OCI-LY1 (cell line): ENCODE results near the gene BFSP1.

Experiments used
- H2AFZ ChIP-seq: fragments of 200-600 bp; sonication (generic), shearing (Covaris generic); 2 replicates; pipeline ENCODE4 v1.6.0; 2014; ENCODE audit warnings: antibody characterized with exemption, mild to moderate bottlenecking, low read length
- H3F3A ChIP-seq: fragments of 200-600 bp; sonication (generic), shearing (Covaris generic); 2 replicates; pipeline ENCODE4 v1.6.0; 2014; ENCODE audit warnings: mild to moderate bottlenecking, antibody characterized with exemption, low read length, moderate library complexity; ENCODE audit not compliant: insufficient read depth
- H3K27ac ChIP-seq: fragments of 200-600 bp; sonication (generic); 2 replicates; pipeline ENCODE4 v1.5.1; 2014; ENCODE audit warnings: low read length, mixed run types, mild to moderate bottlenecking, low read depth; ENCODE audit not compliant: poor library complexity, severe bottlenecking
- H3K27me3 ChIP-seq: fragments of 200-600 bp; sonication (generic); 2 replicates; pipeline ENCODE4 v1.6.0; 2014; ENCODE audit warnings: antibody characterized with exemption, mild to moderate bottlenecking, low read length, moderate library complexity; ENCODE audit not compliant: insufficient read depth
- H3K36me3 ChIP-seq: fragments of 200-600 bp; sonication (generic); 2 replicates; pipeline ENCODE4 v1.6.1; 2014; ENCODE audit warnings: mild to moderate bottlenecking, antibody characterized with exemption, low read length, moderate library complexity, mixed read lengths; ENCODE audit not compliant: insufficient read depth
- H3K4me1 ChIP-seq: fragments of 200-600 bp; sonication (generic); 2 replicates; pipeline ENCODE4 v1.5.1; 2014; ENCODE audit warnings: mild to moderate bottlenecking, low read length, moderate library complexity; ENCODE audit not compliant: insufficient read depth, severe bottlenecking
- H3K4me2 ChIP-seq: fragments of 200-600 bp; sonication (generic), shearing (Covaris generic); 2 replicates; pipeline ENCODE4 v1.6.1; 2014; ENCODE audit warnings: low read length
- H3K4me3 ChIP-seq: fragments of 200-600 bp; sonication (generic); 2 replicates; pipeline ENCODE4 v1.5.1; 2014; ENCODE audit warnings: low read length, low read depth, mild to moderate bottlenecking, mixed read lengths; ENCODE audit not compliant: poor library complexity, severe bottlenecking
- H3K79me2 ChIP-seq: fragments of 200-600 bp; shearing (Covaris generic); 2 replicates; pipeline ENCODE4 v1.6.1; 2016; ENCODE audit warnings: mixed run types, low read length, mixed read lengths; ENCODE audit not compliant: insufficient read depth
- H3K9ac ChIP-seq: fragments of 200-600 bp; sonication (generic), shearing (Covaris generic); 2 replicates; pipeline ENCODE4 v1.6.1; 2014; ENCODE audit warnings: mild to moderate bottlenecking, low read length, mixed read lengths
- H3K9me2 ChIP-seq: fragments of 200-600 bp; sonication (generic), shearing (Covaris generic); 2 replicates; pipeline ENCODE4 v1.6.1; 2014; ENCODE audit warnings: low read depth, mild to moderate bottlenecking, low read length, mixed read lengths
- H3K9me3 ChIP-seq: fragments of 200-600 bp; shearing (Covaris generic); 2 replicates; pipeline ENCODE4 v1.6.1; 2014; ENCODE audit warnings: low read length, mixed read lengths
- H4K20me1 ChIP-seq: fragments of 200-600 bp; sonication (generic), shearing (Covaris generic); 2 replicates; pipeline ENCODE4 v1.6.0; 2016; ENCODE audit warnings: mild to moderate bottlenecking, low read length; ENCODE audit not compliant: insufficient read depth
- CTCF ChIP-seq: fragments of 200-600 bp; sonication (generic), shearing (Covaris generic); IDR thresholded peaks from 2 replicates; pipeline ENCODE4 v1.5.1; 2017; ENCODE audit warnings: mild to moderate bottlenecking, antibody characterized with exemption, low read length, moderate library complexity, mixed read lengths
- EZH2 ChIP-seq: fragments of 200-600 bp; sonication (generic), shearing (Covaris generic); IDR thresholded peaks from 2 replicates; pipeline ENCODE4 v1.8.0; 2017; ENCODE audit warnings: borderline replicate concordance, mixed run types, mild to moderate bottlenecking, antibody characterized with exemption, low read length, moderate library complexity, mixed read lengths

Gene BFSP1

GRCh38 chr20:17557675-17558006 is 26.5 kb upstream of the BFSP1 start:
- no peaks in the 10 kb centered on the region for H3K9me2 ChIP-seq
- H3K4me1 ChIP-seq: no peaks in the 10 kb centered on the region
- H3K9ac ChIP-seq: no peak overlapping the region
- no peak overlapping the region for H2AFZ ChIP-seq
- no peaks in the 10 kb centered on the region for H3K79me2 ChIP-seq
- H3K4me3 ChIP-seq: no peak overlapping the region
- TF ChIP-seq CTCF (no peak), EZH2 (no peak)
- H4K20me1 ChIP-seq: no peaks in the 10 kb centered on the region
- H3K9me3 ChIP-seq: no peaks in the 10 kb centered on the region
- no peak overlapping the region for H3K27ac ChIP-seq
- H3F3A ChIP-seq: no peaks in the 10 kb centered on the region
- no peaks in the 10 kb centered on the region; the same call in 1 of the 2 replicates for H3K27me3 ChIP-seq
- no peaks in the 10 kb centered on the region for H3K36me3 ChIP-seq
- H3K4me2 ChIP-seq: no peak overlapping the region

GRCh38 chr20:17556837-17557674 is 25.9 kb upstream of the BFSP1 start:
- no peaks in the 10 kb centered on the region for H3K79me2 ChIP-seq
- H2AFZ ChIP-seq: no peak overlapping the region
- no peaks in the 10 kb centered on the region for H3K9me2 ChIP-seq
- H3K4me1 ChIP-seq: no peaks in the 10 kb centered on the region
- H3K4me3 ChIP-seq: no peak overlapping the region
- no peaks in the 10 kb centered on the region for H4K20me1 ChIP-seq
- H3K36me3 ChIP-seq: no peaks in the 10 kb centered on the region
- TF ChIP-seq EZH2: no peak
- no peak for TF ChIP-seq CTCF
- H3F3A ChIP-seq: no peaks in the 10 kb centered on the region
- no peak overlapping the region for H3K4me2 ChIP-seq
- H3K27ac ChIP-seq: no peak overlapping the region
- no peak overlapping the region for H3K9ac ChIP-seq
- no peaks in the 10 kb centered on the region for H3K9me3 ChIP-seq
- no peaks in the 10 kb centered on the region; the same call in 1 of the 2 replicates for H3K27me3 ChIP-seq

- Histone ChIP-seq H3F3A (no peaks in the 10 kb centered on the region), H3K27ac (no peak overlapping the region), H3K27me3 (no peaks in the 10 kb centered on the region; the same call in 1 of the 2 replicates), H3K9me2 (no peaks in the 10 kb centered on the region), H3K4me2 (no peak overlapping the region), H3K79me2 (no peaks in the 10 kb centered on the region), H3K4me1 (no peaks in the 10 kb centered on the region), H4K20me1 (no peaks in the 10 kb centered on the region), H3K36me3 (no peaks in the 10 kb centered on the region), H3K4me3 (no peak overlapping the region), H2AFZ (no peak overlapping the region), H3K9me3 (no peaks in the 10 kb centered on the region), H3K9ac (no peak overlapping the region)
- TF ChIP-seq EZH2 (no peak), CTCF (no peak)
Observed at GRCh38 chr20:17555106-17555505, 23.9 kb upstream of the BFSP1 start.
